Activated CD4-positive, alpha-beta memory T cell treated with anti-CD3 and anti-CD28 coated beads, Interleukin-2, amount 10 ng/mL, durations not matched to agents 7 days and 5 days (primary cell): ENCODE data around the gene ACAA1. TPM values are rescaled to one million over a fixed set of nuclear protein-coding genes. Genes with fewer than 3 reads are reported as not detected.

Experiments used
- CTCF ChIA-PET: fragments of 350-600 bp; sonication (Branson Sonifier 250); formaldehyde crosslinking; loops from one replicate; lab custom pipeline; 2021; ENCODE audit warnings: antibody characterized with exemption, inconsistent platforms; lab: Charles Lee
- POLR2A ChIA-PET: fragments of 350-600 bp; sonication (Branson Sonifier 250); formaldehyde crosslinking; loops from one replicate; lab custom pipeline; 2021; ENCODE audit warnings: antibody characterized with exemption; lab: Charles Lee
- DNase-seq: peaks from one replicate; pipeline ENCODE4 v3.0.0-alpha.2; 2020
- H3K27ac Mint-ChIP-seq: one replicate; pipeline ENCODE4 v1.8.0; 2021; ENCODE audit warnings: mild to moderate bottlenecking, mixed read lengths
- H3K27me3 Mint-ChIP-seq: one replicate; pipeline ENCODE4 v1.8.0; 2021; ENCODE audit warnings: mixed read lengths
- H3K36me3 Mint-ChIP-seq: one replicate; pipeline ENCODE4 v1.8.0; 2021; ENCODE audit warnings: low read depth, mixed read lengths
- H3K4me1 Mint-ChIP-seq: one replicate; pipeline ENCODE4 v1.8.0; 2021; ENCODE audit warnings: mixed read lengths
- H3K4me3 Mint-ChIP-seq: one replicate; pipeline ENCODE4 v1.8.0; 2021; ENCODE audit warnings: mild to moderate bottlenecking, mixed read lengths
- H3K9me3 Mint-ChIP-seq: one replicate; pipeline ENCODE4 v1.8.0; 2021; ENCODE audit warnings: mixed read lengths
- total RNA-seq, 2 experiments: library from RNA; stranded (reverse); gene quantifications; one replicate each; pipeline ENCODE4 v1.2.3, GENCODE V29; 2021

ACAA1 gene
- total RNA-seq, 2 experiments from 2014 or later = 76.8 to 77.5 TPM

DNA sequence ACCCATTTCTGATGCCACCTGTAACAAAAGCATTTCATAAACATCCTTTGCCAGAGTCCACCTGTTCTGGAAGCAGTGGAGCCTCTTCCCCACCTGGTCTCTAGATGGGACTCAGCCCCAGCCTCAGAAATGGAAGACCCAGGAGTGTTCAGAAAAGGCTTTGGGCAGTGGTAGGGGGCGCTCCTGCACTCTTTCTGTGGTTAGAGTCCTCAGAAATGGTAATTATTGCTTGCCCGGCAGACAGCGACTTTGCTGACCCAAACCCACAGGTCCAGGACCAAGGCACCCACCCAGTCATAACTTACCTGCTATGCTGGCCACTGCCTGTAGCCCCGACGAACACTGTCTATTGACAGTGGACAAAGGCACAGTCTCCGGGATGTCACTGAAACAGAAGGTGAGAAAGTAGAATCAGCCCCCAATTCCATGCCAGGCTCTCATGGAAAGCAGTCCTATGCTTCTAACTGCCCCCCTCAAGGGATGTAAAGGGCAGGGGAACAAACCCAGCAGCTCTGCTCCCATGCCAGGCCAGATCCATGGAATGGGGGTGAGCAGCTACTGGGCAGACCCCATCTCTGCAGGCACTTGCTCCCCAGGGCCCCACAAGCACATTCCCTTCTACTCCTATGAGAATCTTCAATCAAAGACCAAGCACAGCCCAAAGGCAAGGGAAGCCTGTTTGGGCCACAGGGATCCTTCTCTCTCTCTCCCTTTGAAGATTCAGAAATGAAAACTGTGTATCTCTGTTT is 5.1 kb downstream of the ACAA1 start:
- Mint-ChIP-seq H3K4me1 (peaks cover 33% of the 10 kb centered on the region), H3K4me3 (no peak overlapping the region), H3K9me3 (no peaks in the 10 kb centered on the region), H3K27me3 (no peaks in the 10 kb centered on the region), H3K36me3 (peaks cover 75% of the 10 kb centered on the region), H3K27ac (no peak overlapping the region)
- peak; percentile 32 for DNase-seq
- ChIA-PET CTCF (interaction anchor here (2.2 to 2.6 kb wide), 2 partner anchors 32 to 214 kb away, joined by 8 to 12 read pairs; partner anchors contain the start of gene XYLB), POLR2A (interaction anchor here (3.8 kb wide), 1 partner anchor 33 kb away, joined by 13 read pairs; the partner anchor contains the start of gene OXSR1)

DNA sequence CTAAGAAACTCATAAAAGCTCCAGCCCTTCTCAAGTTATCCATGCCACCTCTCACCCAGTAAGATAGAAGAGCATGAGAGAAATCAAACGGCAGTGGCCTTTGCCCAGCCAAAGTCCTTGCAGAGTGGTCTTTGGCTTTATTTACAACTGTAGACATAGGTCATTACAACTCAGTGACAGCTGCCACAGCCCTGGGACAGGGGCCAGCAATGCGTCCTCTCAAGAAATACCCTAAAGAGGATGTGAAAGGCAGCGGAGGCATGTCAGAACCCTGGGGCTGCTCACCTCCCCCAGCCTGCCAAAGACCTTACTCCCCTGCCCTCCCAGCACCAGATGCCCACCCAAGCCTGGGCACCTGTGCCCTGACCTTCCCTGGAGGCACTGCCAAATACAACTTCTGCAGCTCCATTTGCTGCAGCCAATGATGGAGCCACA is 6.3 kb downstream of the ACAA1 start:
- H3K4me3 Mint-ChIP-seq = no peak overlapping the region
- no peaks in the 10 kb centered on the region for H3K9me3 Mint-ChIP-seq
- ChIA-PET POLR2A (interaction anchor here (3.8 kb wide), 1 partner anchor 34 kb away, joined by 13 read pairs; the partner anchor contains the start of gene OXSR1), CTCF (interaction anchor here (2.2 kb wide), 1 partner anchor 215 kb away, joined by 8 read pairs; the partner anchor contains the start of gene XYLB)
- H3K27me3 Mint-ChIP-seq = no peaks in the 10 kb centered on the region
- DNase-seq = no peak
- peaks cover 77% of the 10 kb centered on the region for H3K36me3 Mint-ChIP-seq
- peaks cover 27% of the 10 kb centered on the region for H3K4me1 Mint-ChIP-seq
- H3K27ac Mint-ChIP-seq = no peak overlapping the region

DNA sequence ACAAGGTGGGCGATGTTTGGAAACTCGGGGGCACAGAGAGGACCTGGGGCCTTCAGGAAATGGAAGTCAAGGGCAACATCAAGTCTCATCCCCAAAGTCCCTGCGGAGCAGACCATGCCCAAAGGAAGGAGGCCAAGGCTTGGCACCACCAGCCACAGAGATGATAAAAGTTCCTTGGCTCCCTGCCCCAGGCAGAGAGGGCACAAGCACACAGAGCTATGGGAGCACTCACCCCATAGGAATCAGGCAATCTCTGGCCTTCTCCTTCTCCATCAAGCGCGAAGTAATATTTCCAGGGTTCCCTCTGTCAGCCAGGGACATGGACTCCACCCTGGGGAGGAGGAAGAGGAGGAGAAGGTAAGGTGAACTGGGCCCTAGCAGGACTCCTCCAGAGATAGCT is 7.9 kb downstream of the ACAA1 start:
- CTCF ChIA-PET = no interaction called here
- H3K36me3 Mint-ChIP-seq = peaks cover 83% of the 10 kb centered on the region
- no peaks in the 10 kb centered on the region for H3K27me3 Mint-ChIP-seq
- POLR2A ChIA-PET = interaction anchor here (1.4 kb wide), 1 partner anchor 8 kb away, joined by 6 read pairs; the partner anchor contains the start of gene ACAA1
- H3K4me1 Mint-ChIP-seq = peaks cover 12% of the 10 kb centered on the region
- H3K27ac Mint-ChIP-seq = no peak overlapping the region
- DNase-seq = no peak
- H3K4me3 Mint-ChIP-seq = no peak overlapping the region
- no peaks in the 10 kb centered on the region for H3K9me3 Mint-ChIP-seq

DNA sequence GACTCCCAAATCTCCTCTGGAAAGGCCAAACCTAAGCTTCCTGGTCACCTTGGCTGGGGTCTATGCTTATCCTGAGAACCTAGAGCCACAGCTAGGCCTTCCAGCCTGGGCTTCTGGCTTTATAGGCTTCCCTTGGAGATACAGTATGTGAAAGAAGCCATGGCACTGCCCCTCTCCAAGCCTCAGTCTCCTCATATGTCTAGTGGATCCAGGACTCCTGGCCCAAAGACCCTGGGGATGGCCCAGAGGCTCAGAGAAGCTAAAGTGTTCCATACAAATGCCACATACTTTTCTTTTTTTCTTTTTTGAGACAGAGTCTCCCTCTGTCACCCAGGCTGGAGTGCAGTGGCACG is 8.6 kb downstream of the ACAA1 start:
- ChIA-PET POLR2A (interaction anchor here (1.4 kb wide), 1 partner anchor 9 kb away, joined by 6 read pairs; the partner anchor contains the start of gene ACAA1), CTCF (no interaction called here)
- no peaks in the 10 kb centered on the region for H3K27me3 Mint-ChIP-seq
- H3K9me3 Mint-ChIP-seq = no peaks in the 10 kb centered on the region
- H3K4me3 Mint-ChIP-seq = no peak overlapping the region
- H3K36me3 Mint-ChIP-seq = peaks cover 77% of the 10 kb centered on the region
- H3K4me1 Mint-ChIP-seq = peaks cover 8% of the 10 kb centered on the region
- DNase-seq = no peak
- no peak overlapping the region for H3K27ac Mint-ChIP-seq

DNA sequence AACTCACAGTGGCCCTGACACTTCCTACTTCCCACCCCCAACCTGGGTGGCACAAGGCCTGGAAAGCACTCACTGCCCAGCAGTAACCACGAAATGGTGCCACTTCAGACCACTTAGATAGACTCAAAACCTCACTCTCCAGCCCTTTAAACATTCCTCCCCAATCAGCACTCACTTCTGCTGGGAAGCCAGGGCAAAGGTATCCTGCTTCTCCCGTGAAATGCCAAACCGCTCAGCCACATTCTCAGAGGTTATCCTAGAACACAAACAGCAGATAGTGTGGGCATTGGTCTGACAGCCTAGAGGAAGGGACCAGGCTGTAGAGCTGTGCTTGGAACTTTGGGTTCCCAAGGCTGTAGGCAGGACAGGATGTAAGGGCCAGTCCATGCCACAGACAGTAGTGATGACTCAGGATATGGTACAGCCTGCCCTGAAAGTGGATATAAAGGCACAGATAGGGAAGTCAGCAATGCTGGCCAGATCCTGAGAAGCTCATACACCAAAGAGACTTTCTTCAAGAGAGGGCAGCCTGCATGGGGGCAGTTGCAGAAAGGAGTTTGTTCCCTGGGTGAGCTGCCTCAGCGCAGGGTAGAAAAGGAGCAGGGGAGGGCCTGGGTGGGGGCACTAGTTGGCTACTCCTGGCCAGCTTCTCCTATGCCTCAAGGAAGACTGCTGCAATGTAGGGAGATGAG is 9.2 kb downstream of the ACAA1 start:
- H3K9me3 Mint-ChIP-seq = no peaks in the 10 kb centered on the region
- CTCF ChIA-PET = no interaction called here
- no peaks in the 10 kb centered on the region for H3K27me3 Mint-ChIP-seq
- H3K4me1 Mint-ChIP-seq = peaks cover 3% of the 10 kb centered on the region
- peaks cover 77% of the 10 kb centered on the region for H3K36me3 Mint-ChIP-seq
- POLR2A ChIA-PET = interaction anchor here (1.4 kb wide), 1 partner anchor 9 kb away, joined by 6 read pairs; the partner anchor contains the start of gene ACAA1
- H3K4me3 Mint-ChIP-seq = no peak overlapping the region
- H3K27ac Mint-ChIP-seq = no peak overlapping the region
- DNase-seq = no peak

DNA sequence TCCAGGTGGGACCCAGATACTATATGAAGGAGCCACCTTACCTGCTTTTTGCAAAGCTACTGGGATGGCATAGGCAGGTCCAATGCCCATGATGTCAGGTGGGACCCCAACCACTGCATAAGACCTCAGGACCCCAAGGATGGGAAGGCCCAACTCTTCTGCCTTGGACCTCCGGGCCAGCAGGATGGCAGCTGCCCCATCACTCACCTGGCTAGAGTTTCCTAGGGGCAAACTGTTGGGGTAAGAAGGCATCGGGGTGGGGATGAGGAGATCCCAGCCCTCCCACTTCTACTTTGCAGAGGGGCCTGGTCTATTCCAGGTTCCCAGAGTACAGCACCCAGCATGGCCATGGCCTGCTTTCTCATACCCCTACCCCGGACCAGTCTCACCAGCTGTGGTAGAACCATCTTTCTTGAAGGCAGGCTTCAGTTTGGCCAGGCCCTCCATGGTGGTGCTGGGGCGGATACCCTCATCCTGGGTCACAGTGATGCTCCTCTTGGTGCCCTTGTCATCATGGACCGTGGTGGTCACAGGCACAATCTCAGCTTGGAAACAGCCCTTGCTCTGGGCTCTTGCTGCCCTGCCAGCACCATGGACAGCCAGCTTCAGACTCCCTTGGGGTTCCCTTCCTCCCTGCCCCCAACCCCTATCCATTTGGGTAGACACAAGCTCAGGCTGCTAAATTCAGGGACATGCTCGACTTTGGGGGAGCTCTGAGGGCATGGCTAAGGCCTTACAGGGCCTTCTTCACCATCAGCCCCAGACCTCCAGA is 10.6 kb downstream of the ACAA1 start:
- H3K4me3 Mint-ChIP-seq = no peak overlapping the region
- H3K36me3 Mint-ChIP-seq = peaks cover 73% of the 10 kb centered on the region
- H3K27ac Mint-ChIP-seq = no peak overlapping the region
- H3K27me3 Mint-ChIP-seq = no peaks in the 10 kb centered on the region
- POLR2A ChIA-PET = interaction anchor here (1.2 kb wide), 1 partner anchor 10 kb away, joined by 4 read pairs; the partner anchor contains the start of gene ACAA1
- H3K4me1 Mint-ChIP-seq = no peaks in the 10 kb centered on the region
- H3K9me3 Mint-ChIP-seq = no peaks in the 10 kb centered on the region
- no peak for DNase-seq
- CTCF ChIA-PET = interaction anchor here (1.2 kb wide), 1 partner anchor 221 kb away, joined by 3 read pairs; the partner anchor contains the start of gene XYLB

DNA sequence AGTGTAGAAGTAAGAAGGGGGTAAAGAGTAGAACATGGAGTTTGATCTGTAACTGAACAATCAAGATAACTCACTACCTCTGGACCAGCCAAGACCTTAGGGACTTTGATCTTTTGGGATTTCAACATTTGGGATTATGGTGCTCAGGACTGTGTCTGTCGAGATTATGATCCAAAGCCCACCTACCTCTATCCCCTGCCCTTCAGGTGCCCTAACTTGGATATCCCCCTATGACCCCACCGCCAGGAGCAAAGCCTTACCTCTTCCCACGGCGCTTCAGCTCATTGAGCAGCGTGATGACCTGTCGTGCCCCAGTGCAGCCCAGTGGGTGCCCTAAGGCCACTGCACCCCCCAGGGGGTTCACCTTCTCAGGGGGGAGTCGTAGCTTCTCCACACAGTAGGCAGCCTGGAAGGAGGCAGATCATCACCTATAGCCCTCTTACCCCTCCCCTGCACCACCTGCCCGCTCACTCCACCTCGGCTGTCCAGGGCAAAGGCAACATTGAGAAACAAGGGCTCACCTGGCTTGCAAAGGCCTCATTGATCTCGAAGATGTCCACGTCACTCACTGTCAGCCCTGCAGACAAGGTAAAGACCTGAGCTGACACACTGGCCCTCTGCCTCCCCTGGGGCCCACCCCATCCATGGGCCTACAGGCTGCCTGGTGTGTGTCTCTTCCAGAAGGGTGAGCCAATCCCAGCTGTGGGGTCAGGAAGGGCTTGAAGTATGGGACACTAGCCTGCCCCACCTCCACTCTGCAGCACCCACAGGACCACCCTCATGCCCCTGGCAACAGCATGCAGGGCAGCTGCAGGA is 11.4 kb downstream of the ACAA1 start:
- Mint-ChIP-seq H3K4me1 (no peaks in the 10 kb centered on the region), H3K27ac (no peak overlapping the region), H3K9me3 (no peaks in the 10 kb centered on the region), H3K36me3 (peaks cover 73% of the 10 kb centered on the region), H3K4me3 (no peak overlapping the region), H3K27me3 (no peaks in the 10 kb centered on the region)
- DNase-seq = no peak
- POLR2A ChIA-PET = interaction anchor here (1.2 kb wide), 1 partner anchor 11 kb away, joined by 4 read pairs; the partner anchor contains the start of gene ACAA1
- CTCF ChIA-PET = interaction anchor here (1.2 kb wide), 1 partner anchor 221 kb away, joined by 3 read pairs; the partner anchor contains the start of gene XYLB

DNA sequence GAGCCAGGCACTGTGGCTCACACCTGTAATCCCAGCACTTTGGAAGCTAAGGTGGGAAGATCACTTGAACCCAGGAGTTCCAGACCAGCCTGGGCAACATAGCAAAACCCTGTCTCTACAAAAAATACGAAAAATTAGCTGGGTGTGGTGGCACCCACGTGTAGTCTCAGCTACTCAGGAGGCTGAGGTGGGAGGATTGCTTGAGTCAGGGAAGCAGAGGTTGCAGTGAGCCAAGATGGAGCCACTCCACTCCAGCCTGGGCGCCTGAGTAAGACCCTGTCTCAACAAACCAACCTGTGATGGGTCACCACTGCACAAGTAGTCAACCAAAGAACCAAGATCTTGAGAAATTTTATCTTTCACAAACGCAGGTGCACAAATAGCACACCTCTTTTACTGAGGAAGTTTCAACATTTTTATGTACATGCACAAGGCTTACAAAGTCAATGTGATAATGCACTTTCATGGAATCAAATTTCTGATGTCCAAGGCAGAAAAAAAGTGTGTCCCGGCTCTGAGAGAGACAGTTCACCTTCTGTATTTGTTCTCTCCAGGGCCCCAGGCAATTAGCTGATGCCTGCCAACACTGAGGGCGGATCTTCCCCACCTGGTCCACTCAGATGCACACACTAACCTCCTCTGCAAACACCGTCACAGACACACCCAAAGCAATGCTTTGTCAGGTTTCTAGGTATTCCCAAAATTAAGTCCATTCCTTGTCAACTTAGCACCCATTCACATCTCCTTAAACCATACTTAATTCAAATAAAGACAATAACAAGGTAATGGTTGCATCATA is 12.4 kb downstream of the ACAA1 start:
- ChIA-PET CTCF (interaction anchor here (0.8 kb wide), 1 partner anchor 190 kb away, joined by 3 read pairs; no protein-coding TSS in a partner anchor), POLR2A (no interaction called here)
- Mint-ChIP-seq H3K4me3 (no peak overlapping the region), H3K36me3 (peaks cover 72% of the 10 kb centered on the region), H3K27ac (no peak overlapping the region), H3K9me3 (no peaks in the 10 kb centered on the region), H3K27me3 (no peaks in the 10 kb centered on the region), H3K4me1 (no peaks in the 10 kb centered on the region)
- DNase-seq = no peak

DNA sequence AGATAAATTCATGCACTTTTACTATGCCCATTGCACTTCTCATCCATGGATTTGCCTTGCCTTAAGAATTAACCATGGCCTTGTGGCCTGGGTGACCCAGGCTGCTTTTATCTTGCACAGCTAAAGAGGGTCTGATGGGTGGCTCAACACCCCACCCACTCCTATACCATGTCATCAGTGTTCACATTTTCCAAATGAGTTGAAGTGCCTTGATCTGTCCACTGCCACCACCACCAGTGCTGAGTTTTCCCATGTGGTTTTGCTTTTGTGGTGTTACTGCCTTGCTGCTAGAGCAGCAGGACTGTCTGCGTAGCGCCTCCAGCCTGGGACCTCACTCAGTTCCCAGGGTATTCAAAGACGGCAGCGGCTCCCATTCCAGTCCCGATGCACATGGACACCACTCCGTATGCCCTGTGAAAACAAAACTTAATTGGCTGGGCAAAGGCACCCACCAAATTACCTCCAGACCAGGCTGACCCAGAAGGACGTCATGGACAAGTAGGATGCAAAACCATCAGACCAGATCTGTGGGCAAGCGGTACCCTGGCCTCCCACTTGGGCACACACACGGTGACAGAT is 14.1 kb downstream of the ACAA1 start:
- Mint-ChIP-seq H3K4me3 (no peak overlapping the region), H3K4me1 (peaks cover 3% of the 10 kb centered on the region), H3K36me3 (peaks cover 66% of the 10 kb centered on the region), H3K27me3 (no peaks in the 10 kb centered on the region), H3K9me3 (no peaks in the 10 kb centered on the region), H3K27ac (no peak overlapping the region)
- no peak for DNase-seq
- POLR2A ChIA-PET = no interaction called here
- CTCF ChIA-PET = no interaction called here

DNA sequence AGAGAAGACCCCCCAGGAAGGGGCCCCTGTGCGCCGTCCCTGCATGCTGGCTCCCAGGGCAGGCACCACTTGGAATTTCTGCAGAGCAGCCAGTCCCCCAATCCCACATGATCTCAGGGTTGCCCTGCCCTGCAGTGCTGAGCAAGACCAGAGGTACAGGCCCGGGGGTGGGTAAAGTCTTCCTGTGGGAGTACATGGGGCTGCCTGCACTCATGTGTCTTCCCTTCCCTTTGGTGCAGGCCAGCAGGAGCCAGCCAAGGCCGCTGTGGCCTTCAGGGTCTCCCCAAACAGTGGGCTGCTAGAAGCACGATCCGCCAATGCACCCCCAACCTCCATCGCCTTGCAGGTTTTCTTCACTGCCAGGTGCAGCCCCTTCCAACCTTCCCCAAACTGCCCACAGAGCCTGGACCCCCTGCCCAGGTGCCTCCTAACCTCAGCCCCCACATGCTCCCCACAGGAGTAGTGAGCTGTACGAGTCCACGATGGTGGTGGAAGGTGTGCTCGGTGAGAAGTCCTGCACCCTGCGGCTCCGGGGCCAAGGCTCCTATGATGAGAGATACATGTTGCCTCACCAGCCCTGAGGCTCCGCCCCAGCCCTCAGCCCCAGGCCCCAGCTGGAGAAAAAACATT is 15.0 kb downstream of the ACAA1 start:
- H3K4me3 Mint-ChIP-seq = no peak overlapping the region
- H3K36me3 Mint-ChIP-seq = peaks cover 58% of the 10 kb centered on the region
- peaks cover 3% of the 10 kb centered on the region for H3K4me1 Mint-ChIP-seq
- ChIA-PET CTCF (no interaction called here), POLR2A (no interaction called here)
- H3K9me3 Mint-ChIP-seq = no peaks in the 10 kb centered on the region
- H3K27ac Mint-ChIP-seq = no peak overlapping the region
- no peaks in the 10 kb centered on the region for H3K27me3 Mint-ChIP-seq
- no peak for DNase-seq

DNA sequence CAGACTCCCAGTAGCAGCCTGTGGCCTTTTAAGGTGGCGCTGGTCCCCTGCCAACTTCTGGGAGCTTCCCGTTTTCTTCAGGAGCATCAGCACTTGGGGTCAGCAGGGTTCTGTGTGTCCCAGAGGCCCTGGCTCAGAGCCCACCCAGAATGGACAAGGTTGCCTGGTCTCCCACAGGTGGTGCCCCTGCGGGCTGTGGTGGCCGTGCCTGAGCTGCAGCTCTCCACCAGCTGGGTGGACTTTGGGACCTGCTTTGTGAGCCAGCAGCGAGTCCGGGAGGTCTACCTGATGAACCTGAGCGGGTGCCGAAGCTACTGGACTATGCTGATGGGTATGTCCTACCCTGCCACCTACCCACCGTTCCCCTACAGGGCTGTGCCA is 15.5 kb downstream of the ACAA1 start:
- no peaks in the 10 kb centered on the region for H3K9me3 Mint-ChIP-seq
- no peak overlapping the region for H3K27ac Mint-ChIP-seq
- H3K4me1 Mint-ChIP-seq = peaks cover 3% of the 10 kb centered on the region
- peaks cover 53% of the 10 kb centered on the region for H3K36me3 Mint-ChIP-seq
- ChIA-PET CTCF (interaction anchor here (0.7 kb wide), 1 partner anchor 49 kb away, joined by 3 read pairs; no protein-coding TSS in a partner anchor), POLR2A (interaction anchor here (2.8 kb wide), 1 partner anchor 16 kb away, joined by 13 read pairs; the partner anchor contains the start of genes ACAA1 and MYD88)
- no peak overlapping the region for H3K4me3 Mint-ChIP-seq
- DNase-seq = no peak
- H3K27me3 Mint-ChIP-seq = no peaks in the 10 kb centered on the region
